ENCODE measurements around the gene EDEM3. TPM values are rescaled to one million over a fixed set of nuclear protein-coding genes. Genes with fewer than 3 reads are reported as not detected.

The EDEM3 gene
- total and polyA plus RNA-seq, 2 of the 8 experiments (the other 6 are each of a cell fraction or from before 2014, with no cell fraction given), result 1.6 to 14.0 TPM

GRCh38 chr1:184759651-184760050, 5.0 kb upstream of the EDEM3 start (continued):
- TF ChIP-seq CHD7 (IDR thresholded peaks at IDR 0.05; ENCODE audit: insufficient replicate concordance, low read length) (no peak), GTF2F1 (IDR thresholded peaks at IDR 0.05; ENCODE audit: borderline replicate concordance, low read depth, low read length) (no peak), CTCF (IDR thresholded peaks at IDR 0.05; ENCODE audit: control extremely low read depth in 1 of 3, insufficient read depth in 1 of 3, low read depth in 1 of 3, low read length in 3 of 3) (no peak), TEAD4 (IDR thresholded peaks at IDR 0.05; ENCODE audit: low read depth, low read length) (no peak), ASH2L (IDR thresholded peaks at IDR 0.05; ENCODE audit: low read length) (no peak), EP300 (IDR thresholded peaks at IDR 0.05; ENCODE audit: borderline replicate concordance in 1 of 2, low read depth in 2 of 2, low read length in 2 of 2) (no peak), RXRA (IDR thresholded peaks at IDR 0.05; ENCODE audit: insufficient read depth, low read depth, low read length) (no peak), NRF1 (IDR thresholded peaks at IDR 0.05; ENCODE audit: low read depth, low read length) (no peak)

Measured in H1 (cell line).